ENCODE measurements around the gene MS4A6A.

GRCh38 chr11:60172011-60172410 lies 10.9 kb downstream of the MS4A6A start:
- TF ChIP-seq NFRKB (IDR thresholded peaks at IDR 0.05) (no peak), FOXA1 (IDR thresholded peaks at IDR 0.05) (no peak), TARDBP (IDR thresholded peaks at IDR 0.05) (no peak), BHLHE40 (IDR thresholded peaks at IDR 0.05; ENCODE audit: borderline replicate concordance) (no peak), FOXM1 (IDR thresholded peaks at IDR 0.05; ENCODE audit: borderline replicate concordance) (no peak)

Data from HEK293T (cell line).